ENCODE data around the gene MICALL2.

Gene MICALL2

DNA sequence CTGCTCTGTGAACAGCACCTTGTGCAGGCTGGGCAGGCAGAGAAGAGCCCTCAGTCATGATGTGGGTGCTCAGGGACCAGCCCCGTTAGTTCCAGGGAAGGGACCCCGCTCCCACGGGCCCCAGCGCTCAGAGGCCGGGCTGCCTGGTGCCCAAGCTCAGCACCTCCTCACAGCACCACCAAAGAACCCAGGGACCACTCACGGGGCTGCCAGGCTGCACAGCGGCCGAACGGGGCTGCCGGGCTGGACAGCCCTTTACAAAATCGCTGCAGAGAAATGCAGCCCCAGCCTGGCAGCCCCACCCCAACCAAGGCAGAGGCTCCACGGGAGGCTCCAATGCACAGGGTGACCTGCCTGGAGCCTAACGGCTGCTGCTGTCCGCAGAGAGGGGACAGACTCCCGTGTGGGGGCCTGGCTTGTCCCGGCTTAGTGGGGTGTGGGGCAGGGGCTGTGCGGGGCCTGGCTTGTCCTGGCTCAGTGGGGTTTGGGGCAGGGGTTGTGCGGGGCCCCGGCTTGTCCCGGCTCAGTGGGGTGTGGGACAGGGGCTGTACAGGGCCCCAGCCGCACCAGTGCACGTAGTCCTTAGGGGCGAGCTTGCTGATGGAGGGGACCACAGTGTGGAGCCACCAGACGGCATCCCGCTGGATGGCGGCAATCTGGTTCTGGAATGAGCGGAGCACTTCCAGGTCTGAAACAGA, 35.7 kb upstream of the MICALL2 start:
- no peak overlapping the region for H3K27ac ChIP-seq
- H3K36me3 ChIP-seq: peaks cover 100% of the 10 kb centered on the region
- no peak overlapping the region for H3K4me3 ChIP-seq (ENCODE audit: low read depth in 1 of 2, low read length in 1 of 2)
- H3K9me3 ChIP-seq: no peaks in the 10 kb centered on the region
- no peaks in the 10 kb centered on the region for H3K4me1 ChIP-seq (ENCODE audit: control insufficient read depth in 1 of 2, insufficient read depth in 1 of 2, low read depth in 1 of 2, low read length in 1 of 2)
- TF ChIP-seq, protein P1, sequence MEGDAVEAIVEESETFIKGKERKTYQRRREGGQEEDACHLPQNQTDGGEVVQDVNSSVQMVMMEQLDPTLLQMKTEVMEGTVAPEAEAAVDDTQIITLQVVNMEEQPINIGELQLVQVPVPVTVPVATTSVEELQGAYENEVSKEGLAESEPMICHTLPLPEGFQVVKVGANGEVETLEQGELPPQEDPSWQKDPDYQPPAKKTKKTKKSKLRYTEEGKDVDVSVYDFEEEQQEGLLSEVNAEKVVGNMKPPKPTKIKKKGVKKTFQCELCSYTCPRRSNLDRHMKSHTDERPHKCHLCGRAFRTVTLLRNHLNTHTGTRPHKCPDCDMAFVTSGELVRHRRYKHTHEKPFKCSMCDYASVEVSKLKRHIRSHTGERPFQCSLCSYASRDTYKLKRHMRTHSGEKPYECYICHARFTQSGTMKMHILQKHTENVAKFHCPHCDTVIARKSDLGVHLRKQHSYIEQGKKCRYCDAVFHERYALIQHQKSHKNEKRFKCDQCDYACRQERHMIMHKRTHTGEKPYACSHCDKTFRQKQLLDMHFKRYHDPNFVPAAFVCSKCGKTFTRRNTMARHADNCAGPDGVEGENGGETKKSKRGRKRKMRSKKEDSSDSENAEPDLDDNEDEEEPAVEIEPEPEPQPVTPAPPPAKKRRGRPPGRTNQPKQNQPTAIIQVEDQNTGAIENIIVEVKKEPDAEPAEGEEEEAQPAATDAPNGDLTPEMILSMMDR (IDR thresholded peaks at IDR 0.05): no peak
- H3K27me3 ChIP-seq: no peaks in the 10 kb centered on the region

- Histone ChIP-seq H3K36me3 (peaks cover 100% of the 10 kb centered on the region), H3K9me3 (no peaks in the 10 kb centered on the region), H3K27me3 (no peaks in the 10 kb centered on the region), H3K27ac (no peak overlapping the region), H3K4me1 (ENCODE audit: control insufficient read depth in 1 of 2, insufficient read depth in 1 of 2, low read depth in 1 of 2, low read length in 1 of 2) (no peaks in the 10 kb centered on the region), H3K4me3 (ENCODE audit: low read depth in 1 of 2, low read length in 1 of 2) (no peak overlapping the region)
- TF ChIP-seq, protein P1 (IDR thresholded peaks at IDR 0.05): no peak
Observed at GRCh38 chr7:1494447-1494846, 35.2 kb upstream of the MICALL2 start.

- H3K9me3 ChIP-seq: no peaks in the 10 kb centered on the region
- H3K27me3 ChIP-seq: no peaks in the 10 kb centered on the region
- H3K27ac ChIP-seq: no peak overlapping the region
- peaks cover 100% of the 10 kb centered on the region for H3K36me3 ChIP-seq
- H3K4me1 ChIP-seq (ENCODE audit: control insufficient read depth in 1 of 2, insufficient read depth in 1 of 2, low read depth in 1 of 2, low read length in 1 of 2): no peaks in the 10 kb centered on the region
- no peak overlapping the region for H3K4me3 ChIP-seq (ENCODE audit: low read depth in 1 of 2, low read length in 1 of 2)
- TF ChIP-seq, protein P1 (IDR thresholded peaks at IDR 0.05): no peak
Observed at GRCh38 chr7:1493571-1493970, 34.3 kb upstream of the MICALL2 start.

DNA sequence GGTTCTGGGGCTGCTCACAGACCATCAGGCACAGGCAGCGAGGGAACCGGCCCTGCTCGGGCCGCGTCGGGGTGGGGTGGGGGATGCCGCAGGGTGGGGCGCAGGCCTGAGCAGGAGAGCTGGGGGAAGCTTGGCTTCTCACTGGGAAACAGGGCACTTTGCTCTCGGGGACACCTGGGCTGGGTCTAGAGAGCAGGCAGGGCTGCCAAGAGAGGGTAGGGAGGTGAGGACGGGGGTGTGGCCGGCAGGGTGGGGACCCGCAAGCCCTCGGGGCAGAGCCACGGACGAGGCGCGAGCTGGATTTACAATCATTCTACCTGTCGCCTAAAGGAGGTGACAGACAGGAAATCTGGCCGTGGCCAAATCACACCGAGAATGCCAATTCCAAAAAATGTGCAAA, 33.9 kb upstream of the MICALL2 start:
- H3K36me3 ChIP-seq: peaks cover 100% of the 10 kb centered on the region
- no peaks in the 10 kb centered on the region for H3K27me3 ChIP-seq
- no peak overlapping the region for H3K4me3 ChIP-seq (ENCODE audit: low read depth in 1 of 2, low read length in 1 of 2)
- TF ChIP-seq, protein P1 (IDR thresholded peaks at IDR 0.05): no peak
- no peaks in the 10 kb centered on the region for H3K9me3 ChIP-seq
- no peaks in the 10 kb centered on the region for H3K4me1 ChIP-seq (ENCODE audit: control insufficient read depth in 1 of 2, insufficient read depth in 1 of 2, low read depth in 1 of 2, low read length in 1 of 2)
- no peak overlapping the region for H3K27ac ChIP-seq

DNA sequence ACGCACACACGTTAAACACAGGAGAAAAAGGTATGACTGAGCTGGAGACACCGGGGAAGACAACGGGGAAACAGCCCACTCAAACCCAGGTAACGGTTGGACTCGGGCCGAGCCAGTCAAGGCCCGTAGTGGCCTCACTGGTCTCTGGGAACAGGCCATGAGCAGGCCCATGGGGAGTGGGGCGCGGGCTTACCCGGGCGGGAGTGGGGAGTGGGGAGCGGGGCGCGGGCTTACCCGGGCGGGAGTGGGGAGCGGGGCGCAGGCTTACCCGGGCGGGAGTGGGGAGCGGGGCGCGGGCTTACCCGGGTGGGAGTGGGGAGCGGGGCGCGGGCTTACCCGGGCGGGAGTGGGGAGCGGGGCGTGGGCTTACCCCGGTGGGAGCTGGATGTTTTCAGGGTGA, 33.4 kb upstream of the MICALL2 start:
- Histone ChIP-seq H3K9me3 (no peaks in the 10 kb centered on the region), H3K36me3 (peaks cover 100% of the 10 kb centered on the region), H3K27me3 (no peaks in the 10 kb centered on the region), H3K4me3 (ENCODE audit: low read depth in 1 of 2, low read length in 1 of 2) (no peak overlapping the region), H3K27ac (no peak overlapping the region), H3K4me1 (ENCODE audit: control insufficient read depth in 1 of 2, insufficient read depth in 1 of 2, low read depth in 1 of 2, low read length in 1 of 2) (no peaks in the 10 kb centered on the region)
- TF ChIP-seq, protein P1 (IDR thresholded peaks at IDR 0.05): no peak
